ENCODE measurements around the gene ATF6. TPM values are rescaled to one million over a fixed set of nuclear protein-coding genes. Genes with fewer than 3 reads are reported as not detected.

ATF6 gene
- total RNA-seq, 2 experiments from 2014 or later: 18.5 to 20.0 TPM

GRCh38 chr1:161872506-161872905 is 106.4 kb downstream of the ATF6 start:
- Mint-ChIP-seq H3K9me3 (no peaks in the 10 kb centered on the region), H3K4me1 (no peaks in the 10 kb centered on the region), H3K4me3 (no peak overlapping the region), H3K36me3 (peaks cover 20% of the 10 kb centered on the region), H3K27me3 (no peaks in the 10 kb centered on the region), H3K27ac (no peak overlapping the region)
- ATAC-seq (ENCODE audit: low read depth): no peak
- POLR2A ChIA-PET: no interaction called here
- no peak for DNase-seq

DNA sequence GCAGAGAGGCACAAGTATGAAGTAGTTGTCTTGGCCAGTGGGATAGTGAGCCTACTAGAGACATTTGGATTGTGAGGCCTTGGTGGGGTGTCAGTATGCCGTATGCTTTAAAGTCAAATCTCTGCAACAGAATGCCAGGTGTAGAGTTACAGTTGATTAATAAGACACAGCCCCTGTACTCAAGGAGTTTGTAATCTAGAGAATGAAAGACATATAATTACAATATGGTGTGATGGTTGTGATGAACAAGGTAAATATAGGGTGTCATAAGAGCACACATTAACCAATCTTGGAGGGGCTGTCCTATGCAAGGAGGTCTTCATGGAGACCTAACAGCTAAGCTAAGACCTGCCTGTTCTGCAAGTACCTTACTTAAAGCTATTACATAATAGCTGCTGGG is 113.1 kb downstream of the ATF6 start:
- Mint-ChIP-seq H3K27me3 (peaks cover 1% of the 10 kb centered on the region), H3K36me3 (peaks cover 9% of the 10 kb centered on the region), H3K4me1 (no peaks in the 10 kb centered on the region), H3K27ac (no peak overlapping the region), H3K9me3 (no peaks in the 10 kb centered on the region), H3K4me3 (no peak overlapping the region)
- POLR2A ChIA-PET: no interaction called here
- no peak for DNase-seq
- ATAC-seq (ENCODE audit: low read depth): no peak

DNA sequence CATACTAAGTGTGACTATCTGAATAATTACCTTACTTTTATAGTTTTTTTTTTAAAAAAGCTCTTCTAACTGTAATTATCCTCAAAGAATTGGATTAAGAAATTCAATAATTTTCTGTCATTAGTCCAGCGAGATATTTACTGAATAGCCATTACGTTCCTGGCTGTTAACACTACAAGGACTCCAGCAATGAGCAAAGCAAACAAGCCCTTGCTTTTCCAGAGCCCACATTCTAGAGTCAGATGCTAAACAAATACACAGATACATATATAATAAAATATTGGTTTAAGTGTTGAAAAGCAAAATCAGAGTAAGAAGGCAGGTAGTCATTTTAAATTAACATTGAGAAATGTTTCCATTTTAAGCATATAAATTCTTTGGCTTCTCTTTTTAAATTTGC is 118.4 kb downstream of the ATF6 start:
- Mint-ChIP-seq H3K27me3 (peaks cover 1% of the 10 kb centered on the region), H3K4me3 (no peak overlapping the region), H3K9me3 (no peaks in the 10 kb centered on the region), H3K27ac (no peak overlapping the region), H3K4me1 (no peaks in the 10 kb centered on the region), H3K36me3 (peaks cover 23% of the 10 kb centered on the region)
- ATAC-seq (ENCODE audit: low read depth): no peak
- POLR2A ChIA-PET: no interaction called here
- DNase-seq: no peak

DNA sequence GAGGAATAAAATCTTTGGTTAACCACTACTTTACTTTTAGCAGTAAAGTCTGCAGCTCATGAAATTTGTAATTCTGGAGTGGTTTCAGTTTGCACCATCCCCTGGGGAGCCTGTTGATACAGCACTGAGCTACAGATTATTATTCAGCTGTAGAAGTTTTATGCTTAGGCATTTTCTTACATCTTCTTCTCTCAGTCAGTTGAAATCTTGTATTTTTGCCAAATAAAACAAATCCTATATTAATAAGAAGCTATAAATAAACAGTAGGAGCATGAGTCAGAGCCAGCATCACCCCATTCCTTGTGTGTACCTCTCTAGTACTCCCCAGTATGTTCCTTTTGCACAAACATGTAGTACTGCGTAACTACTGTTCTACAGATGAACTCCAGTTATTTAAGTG is 118.9 kb downstream of the ATF6 start:
- H3K4me3 Mint-ChIP-seq: no peak overlapping the region
- no peak overlapping the region for H3K27ac Mint-ChIP-seq
- H3K27me3 Mint-ChIP-seq: no peaks in the 10 kb centered on the region
- H3K9me3 Mint-ChIP-seq: no peaks in the 10 kb centered on the region
- H3K36me3 Mint-ChIP-seq: peaks cover 27% of the 10 kb centered on the region
- ATAC-seq (ENCODE audit: low read depth): no peak
- POLR2A ChIA-PET: no interaction called here
- DNase-seq: no peak
- H3K4me1 Mint-ChIP-seq: no peaks in the 10 kb centered on the region

- no peak overlapping the region for H3K4me3 Mint-ChIP-seq
- no peak overlapping the region for H3K27ac Mint-ChIP-seq
- no peaks in the 10 kb centered on the region for H3K9me3 Mint-ChIP-seq
- DNase-seq (no peak), ATAC-seq (ENCODE audit: low read depth) (no peak)
- H3K4me1 Mint-ChIP-seq: no peaks in the 10 kb centered on the region
- POLR2A ChIA-PET: no interaction called here
- H3K36me3 Mint-ChIP-seq: peaks cover 34% of the 10 kb centered on the region
- no peaks in the 10 kb centered on the region for H3K27me3 Mint-ChIP-seq
These were observed 119.6 kb downstream of the ATF6 start for GRCh38 chr1:161885759-161886158.

DNA sequence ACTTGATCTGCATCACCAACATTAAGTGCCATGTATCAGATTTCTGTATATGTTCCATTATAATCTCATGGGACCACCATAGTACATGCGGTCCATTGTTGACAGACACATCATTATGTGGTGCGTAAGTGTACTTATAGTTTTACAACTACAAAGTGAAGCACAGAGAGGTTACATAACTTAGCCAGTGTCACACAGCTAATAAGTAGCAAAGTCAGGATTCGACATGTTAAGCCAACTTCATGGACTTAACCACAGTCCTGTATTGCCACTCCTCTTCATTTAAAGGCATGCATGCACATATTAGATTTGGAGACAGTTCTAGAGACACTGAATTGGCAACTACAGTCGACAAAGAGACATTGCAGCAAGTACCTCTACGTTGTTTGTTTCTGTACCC is 120.5 kb downstream of the ATF6 start:
- ATAC-seq (ENCODE audit: low read depth) (no peak), DNase-seq (no peak)
- Mint-ChIP-seq H3K9me3 (no peaks in the 10 kb centered on the region), H3K4me1 (no peaks in the 10 kb centered on the region), H3K27ac (no peak overlapping the region), H3K36me3 (peaks cover 38% of the 10 kb centered on the region), H3K4me3 (no peak overlapping the region), H3K27me3 (no peaks in the 10 kb centered on the region)
- POLR2A ChIA-PET: no interaction called here

- no peaks in the 10 kb centered on the region for H3K4me1 Mint-ChIP-seq
- POLR2A ChIA-PET: no interaction called here
- H3K36me3 Mint-ChIP-seq: peaks cover 42% of the 10 kb centered on the region
- DNase-seq (no peak), ATAC-seq (ENCODE audit: low read depth) (no peak)
- no peaks in the 10 kb centered on the region for H3K9me3 Mint-ChIP-seq
- no peaks in the 10 kb centered on the region for H3K27me3 Mint-ChIP-seq
- H3K27ac Mint-ChIP-seq: no peak overlapping the region
- H3K4me3 Mint-ChIP-seq: no peak overlapping the region
These were observed 121.7 kb downstream of the ATF6 start for GRCh38 chr1:161887730-161888287.

DNA sequence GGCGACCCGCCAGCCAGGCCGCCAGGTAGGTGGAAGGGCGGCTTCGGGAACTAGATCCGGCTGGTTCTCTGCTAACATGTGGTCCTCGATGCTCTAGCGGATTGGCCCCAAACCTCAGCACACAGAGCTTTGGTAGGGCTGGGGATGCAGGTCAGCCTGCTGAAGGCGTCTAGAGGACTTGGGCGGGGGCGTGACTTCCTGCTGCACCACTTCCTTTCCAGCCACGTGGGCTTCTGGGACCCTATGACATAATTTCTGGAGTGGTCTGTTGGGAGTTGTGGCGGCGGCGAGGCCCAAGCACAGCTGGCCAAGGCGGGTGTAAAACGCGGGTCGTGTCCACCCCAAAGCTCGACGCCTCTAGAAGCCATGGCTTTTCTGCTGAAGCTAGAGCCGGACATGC is 124.5 kb downstream of the ATF6 start:
- POLR2A ChIA-PET: no interaction called here
- Mint-ChIP-seq H3K9me3 (no peaks in the 10 kb centered on the region), H3K27ac (no peak overlapping the region), H3K36me3 (peaks cover 43% of the 10 kb centered on the region), H3K4me1 (no peaks in the 10 kb centered on the region), H3K27me3 (no peaks in the 10 kb centered on the region), H3K4me3 (no peak overlapping the region)
- ATAC-seq (ENCODE audit: low read depth): no peak
- no peak for DNase-seq

DNA sequence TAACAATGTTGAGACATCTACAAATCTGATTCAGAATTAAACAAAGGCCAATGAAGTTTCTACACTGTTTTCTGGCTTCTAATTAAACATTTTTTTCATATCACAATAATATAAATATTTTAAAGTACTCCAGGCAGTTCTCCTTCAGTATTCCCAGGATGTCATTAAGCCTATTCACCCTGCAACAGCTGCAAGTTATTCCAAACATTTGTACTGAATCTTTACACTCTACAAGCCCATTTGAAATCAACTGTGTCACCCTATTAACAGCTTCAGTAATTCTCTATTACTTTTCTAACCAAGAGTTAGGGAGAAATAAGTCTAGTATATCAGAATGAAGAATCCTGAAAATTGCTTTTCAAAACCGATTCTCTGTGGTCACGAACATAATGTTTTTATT is 133.0 kb downstream of the ATF6 start:
- H3K27ac Mint-ChIP-seq: no peak overlapping the region
- no peak for DNase-seq
- no peaks in the 10 kb centered on the region for H3K27me3 Mint-ChIP-seq
- H3K4me3 Mint-ChIP-seq: no peak overlapping the region
- POLR2A ChIA-PET: no interaction called here
- H3K9me3 Mint-ChIP-seq: no peaks in the 10 kb centered on the region
- H3K36me3 Mint-ChIP-seq: peaks cover 4% of the 10 kb centered on the region
- ATAC-seq (ENCODE audit: low read depth): no peak
- no peaks in the 10 kb centered on the region for H3K4me1 Mint-ChIP-seq

- Mint-ChIP-seq H3K27ac (no peak overlapping the region), H3K9me3 (no peaks in the 10 kb centered on the region), H3K36me3 (peaks cover 4% of the 10 kb centered on the region), H3K4me1 (peaks cover under 1% of the 10 kb centered on the region), H3K27me3 (no peaks in the 10 kb centered on the region), H3K4me3 (no peak overlapping the region)
- ATAC-seq (ENCODE audit: low read depth): no peak
- POLR2A ChIA-PET: no interaction called here
- no peak for DNase-seq
These were observed 134.0 kb downstream of the ATF6 start for GRCh38 chr1:161900160-161900559.

DNA sequence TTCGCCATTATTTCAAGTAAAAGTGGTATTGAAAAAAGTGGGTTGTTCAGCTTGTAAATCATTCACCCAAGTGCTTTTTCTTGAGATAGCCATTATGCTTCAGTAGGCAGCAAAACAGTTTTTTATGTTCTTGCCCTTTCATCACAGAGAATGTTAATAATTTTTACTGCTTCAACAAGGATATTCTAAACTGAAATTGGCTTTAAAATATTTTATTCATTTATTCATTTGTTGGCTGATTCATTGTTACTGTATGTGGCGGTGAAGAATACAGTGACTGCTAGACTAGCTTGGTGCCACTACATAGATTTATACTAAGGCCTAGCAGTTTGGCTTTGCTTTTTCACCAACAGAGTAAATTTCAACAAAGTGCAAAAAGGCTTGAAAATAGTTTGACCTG is 136.1 kb downstream of the ATF6 start:
- Mint-ChIP-seq H3K36me3 (peaks cover 4% of the 10 kb centered on the region), H3K27ac (no peak overlapping the region), H3K4me1 (peaks cover 5% of the 10 kb centered on the region), H3K9me3 (no peaks in the 10 kb centered on the region), H3K27me3 (no peaks in the 10 kb centered on the region), H3K4me3 (no peak overlapping the region)
- ATAC-seq (ENCODE audit: low read depth) (no peak), DNase-seq (no peak)
- POLR2A ChIA-PET: no interaction called here

DNA sequence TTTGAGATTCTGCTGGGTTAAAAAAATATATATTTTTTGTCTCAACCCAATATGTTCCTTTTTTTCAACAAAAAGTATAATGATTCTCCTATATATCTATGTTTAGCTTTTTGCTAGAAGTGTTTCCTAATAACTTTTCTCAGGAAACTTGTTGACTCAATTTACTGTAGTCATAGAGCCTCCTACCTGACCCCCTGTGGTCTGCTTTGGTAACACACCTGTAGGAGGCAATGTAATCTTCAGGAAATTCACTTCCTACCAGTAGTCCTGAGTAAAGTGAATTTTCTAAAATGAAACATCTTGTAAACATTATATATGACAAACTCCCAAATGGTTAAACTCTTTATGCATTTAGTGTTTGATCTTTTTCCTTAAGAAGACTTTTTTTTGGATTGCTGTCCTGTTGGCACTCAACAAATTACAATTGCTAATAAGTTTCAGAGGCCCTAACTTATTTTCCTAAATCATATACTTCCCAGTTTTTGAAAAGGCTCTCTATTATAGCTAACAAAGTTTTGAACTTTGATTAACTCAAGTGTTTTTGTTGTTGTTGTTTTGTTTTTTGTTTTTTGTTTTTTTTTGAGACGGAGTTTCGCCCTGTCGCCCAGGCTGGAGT is 139.3 kb downstream of the ATF6 start:
- peak; percentile 61 for ATAC-seq (ENCODE audit: low read depth)
- Mint-ChIP-seq H3K4me1 (peaks cover 5% of the 10 kb centered on the region), H3K27ac (no peak overlapping the region), H3K9me3 (no peaks in the 10 kb centered on the region), H3K36me3 (peaks cover 4% of the 10 kb centered on the region), H3K27me3 (no peaks in the 10 kb centered on the region), H3K4me3 (no peak overlapping the region)
- DNase-seq: no peak
- POLR2A ChIA-PET: no interaction called here

DNA sequence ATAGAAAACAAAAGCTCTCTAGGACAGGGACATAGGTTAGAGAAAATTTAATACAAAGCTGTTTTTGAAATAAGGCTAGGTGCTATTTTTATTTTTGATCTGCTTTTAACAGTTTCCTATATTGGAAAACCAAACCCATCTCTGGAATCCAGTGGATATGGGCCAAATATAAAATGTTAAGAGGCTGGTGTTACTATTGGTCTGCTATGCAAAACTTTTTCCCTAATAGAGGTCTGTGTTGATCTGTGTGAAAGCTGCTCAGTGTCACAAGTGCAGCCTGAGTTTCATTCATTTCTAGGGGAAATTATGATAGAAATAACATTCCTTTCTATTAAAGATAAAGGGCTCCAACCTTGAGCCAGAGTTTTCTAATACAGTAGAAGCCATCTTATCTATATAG is 141.1 kb downstream of the ATF6 start:
- H3K4me3 Mint-ChIP-seq: no peak overlapping the region
- ATAC-seq (ENCODE audit: low read depth): no peak
- no peak overlapping the region for H3K27ac Mint-ChIP-seq
- no peaks in the 10 kb centered on the region for H3K27me3 Mint-ChIP-seq
- H3K36me3 Mint-ChIP-seq: peaks cover 6% of the 10 kb centered on the region
- POLR2A ChIA-PET: no interaction called here
- no peaks in the 10 kb centered on the region for H3K9me3 Mint-ChIP-seq
- H3K4me1 Mint-ChIP-seq: peaks cover 8% of the 10 kb centered on the region
- no peak for DNase-seq

- H3K4me3 Mint-ChIP-seq: no peak overlapping the region
- DNase-seq: no peak
These were observed 142.1 kb downstream of the ATF6 start for GRCh38 chr1:161908264-161908663.

GRCh38 chr1:161910604-161911003 is 144.5 kb downstream of the ATF6 start:
- Mint-ChIP-seq H3K4me3 (no peak overlapping the region), H3K27me3 (no peaks in the 10 kb centered on the region), H3K4me1 (peaks cover 3% of the 10 kb centered on the region), H3K9me3 (no peaks in the 10 kb centered on the region), H3K27ac (no peak overlapping the region), H3K36me3 (peaks cover 11% of the 10 kb centered on the region)
- POLR2A ChIA-PET: no interaction called here
- no peak for DNase-seq
- ATAC-seq (ENCODE audit: low read depth): no peak

More at GRCh38 chr1:161908264-161908663, 142.1 kb downstream of the ATF6 start:
- no peaks in the 10 kb centered on the region for H3K9me3 Mint-ChIP-seq
- H3K36me3 Mint-ChIP-seq: peaks cover 11% of the 10 kb centered on the region
- peaks cover 8% of the 10 kb centered on the region for H3K4me1 Mint-ChIP-seq
- no peak for ATAC-seq (ENCODE audit: low read depth)
- no peak overlapping the region for H3K27ac Mint-ChIP-seq
- no peaks in the 10 kb centered on the region for H3K27me3 Mint-ChIP-seq
- POLR2A ChIA-PET: no interaction called here
